Right atrium auricular region (tissue), 2 donors: Measurements from ENCODE around the gene AP2B1. TPM values are rescaled to one million over a fixed set of nuclear protein-coding genes. Genes with fewer than 3 reads are reported as not detected.
A peak's percentile ranks its signal among the peaks of the same experiment; 100 is the strongest.
"Not testable (repeated sequence)": the region's sequence is repeated elsewhere in the genome, so short reads cannot be mapped to it uniquely, and the experiment has no call there.

Experiments
- DNase-seq: peaks from one replicate; pipeline ENCODE4 v3.0.0-alpha.2; 2019; ENCODE audit warnings: low spot score
- H3K27ac ChIP-seq, 2 donors: fragments of 200-600 bp; sonication (generic); 1 replicate in 1 of 2; 2 replicates in 1 of 2; pipeline ENCODE4 v1.5.1; 2016 to 2019
- H3K27me3 ChIP-seq, 2 donors: fragments of 200-600 bp; sonication (generic); one replicate each; pipeline versions ENCODE4 v1.5.1 to v1.6.0; 2017 to 2019
- H3K36me3 ChIP-seq: fragments of 200-600 bp; sonication (generic); one replicate; pipeline ENCODE4 v1.5.1; 2016
- H3K4me1 ChIP-seq, 2 donors: fragments of 200-600 bp; sonication (generic); one replicate each; pipeline versions ENCODE4 v1.5.1 to v1.6.0; 2017 to 2019
- H3K4me3 ChIP-seq, 2 donors: fragments of 200-600 bp; sonication (generic); 1 replicate in 1 of 2; 2 replicates in 1 of 2; pipeline ENCODE4 v1.5.1; 2017 to 2019; ENCODE audit warnings: mild to moderate bottlenecking in 1 of 2, moderate library complexity in 1 of 2
- H3K9me3 ChIP-seq, 2 donors: fragments of 200-600 bp; sonication (generic); one replicate each; pipeline ENCODE4 v1.5.1; 2019
- CTCF ChIP-seq, 2 donors: fragments of 200-600 bp; sonication (generic); IDR thresholded peaks; one replicate each; pipeline ENCODE4 v1.5.1; 2019; ENCODE audit warnings: antibody characterized with exemption in 2 of 2
- total RNA-seq, 2 donors: library from RNA; depleted of rRNA; stranded (reverse); fragments of >200 nt; gene quantifications; one replicate each; pipeline ENCODE4 v1.1.0, GENCODE V29; 2016

Gene AP2B1
- total RNA-seq, 2 donors from 2014 or later = 79.8 to 80.1 TPM

- Histone ChIP-seq H3K4me1 (peaks cover 0 to 29% of the 10 kb centered on the region in 2 donors), H3K27ac (no peak overlapping the region), H3K27me3 (no peaks in the 10 kb centered on the region), H3K4me3 (peak overlapping the region in 1 of 2 donors; percentile 22), H3K36me3 (no peaks in the 10 kb centered on the region), H3K9me3 (no peaks in the 10 kb centered on the region)
- no peak for DNase-seq
- TF ChIP-seq CTCF (IDR thresholded peaks at IDR 0.05) = no peak
Measured at GRCh38 chr17:35749560-35750412, 162.7 kb downstream of the AP2B1 start.

- no peak for TF ChIP-seq CTCF (IDR thresholded peaks at IDR 0.05)
- Histone ChIP-seq H3K27ac (no peak overlapping the region), H3K27me3 (no peaks in the 10 kb centered on the region), H3K9me3 (no peaks in the 10 kb centered on the region), H3K4me1 (peaks cover 0 to 29% of the 10 kb centered on the region in 2 donors), H3K4me3 (no peak overlapping the region), H3K36me3 (no peaks in the 10 kb centered on the region)
- no peak for DNase-seq
Measured at GRCh38 chr17:35750526-35751395, 163.6 kb downstream of the AP2B1 start.

- not testable (repeated sequence) for H3K27ac ChIP-seq, H3K9me3 ChIP-seq, DNase-seq, H3K36me3 ChIP-seq, H3K27me3 ChIP-seq, H3K4me3 ChIP-seq
- H3K4me1 ChIP-seq = peaks cover 0 to 29% of the 10 kb centered on the region in 2 donors
Measured at GRCh38 chr17:35751541-35751940, 164.4 kb downstream of the AP2B1 start.

- no peak for TF ChIP-seq CTCF (IDR thresholded peaks at IDR 0.05)
- Histone ChIP-seq H3K27ac (no peak overlapping the region), H3K36me3 (no peaks in the 10 kb centered on the region), H3K9me3 (no peaks in the 10 kb centered on the region), H3K27me3 (no peaks in the 10 kb centered on the region), H3K4me3 (no peak overlapping the region), H3K4me1 (peaks cover 0 to 25% of the 10 kb centered on the region in 2 donors)
- DNase-seq = no peak
Measured at GRCh38 chr17:35752471-35752870, 165.3 kb downstream of the AP2B1 start.

- Histone ChIP-seq H3K36me3 (no peaks in the 10 kb centered on the region), H3K27ac (no peak within 1 kb of the TSS), H3K4me1 (peaks cover 0 to 25% of the 10 kb centered on the region in 2 donors), H3K27me3 (no peaks in the 10 kb centered on the region), H3K9me3 (no peaks in the 10 kb centered on the region), H3K4me3 (no peak within 1 kb of the TSS)
- no peak for TF ChIP-seq CTCF (IDR thresholded peaks at IDR 0.05)
- DNase-seq = no peak
Measured at GRCh38 chr17:35752945-35753764, 166.0 kb downstream of the AP2B1 start, which contains the start of gene GAS2L2. Gene GAS2L2, minus strand, starts transcription at chr17:35753239. Its CDS starts 389 bp downstream, at chr17:35752850.
